Caco-2 (cell line): Measurements from ENCODE around the gene KIF4B. TPM values are rescaled to one million over a fixed set of nuclear protein-coding genes. Genes with fewer than 3 reads are reported as not detected.

Experiments used
- BruUV-seq: library from RNA; stranded (reverse); fragments of 400-500 nt; replicated peaks from 2 replicates; lab custom pipeline; 2021; lab: Mats Ljungman, UMichigan
- CTCF ChIA-PET: fragments of 300-600 bp; sonication (Branson Sonifier 250); formaldehyde crosslinking; loops from one replicate; lab custom pipeline; 2022; ENCODE audit warnings: antibody characterized with exemption; lab: Charles Lee
- POLR2A ChIA-PET: fragments of 300-600 bp; sonication (Branson Sonifier 250); formaldehyde crosslinking; loops from one replicate; lab custom pipeline; 2022; ENCODE audit warnings: antibody characterized with exemption; lab: Charles Lee
- DNase-seq, 2 experiments: peaks; one replicate each; pipeline versions ENCODE4 v3.0.0 to v3.0.0-alpha.2; 2020 to 2022
- H3K27me3 ChIP-seq: replicated peaks from 2 replicates; pipeline ENCODE4 v1.6.0; 2011; ENCODE audit warnings: low read length; ENCODE audit not compliant: control insufficient read depth, insufficient read depth
- H3K36me3 ChIP-seq: 2 replicates; pipeline ENCODE4 v1.5.1; 2011; ENCODE audit warnings: low read length; ENCODE audit not compliant: control insufficient read depth, insufficient read depth
- H3K4me1 ChIP-seq: fragments of 250-450 bp; sonication (Bioruptor Pico); 2 replicates; pipeline ENCODE4 v1.5.1; 2020; ENCODE audit warnings: mild to moderate bottlenecking
- H3K4me3 ChIP-seq: 2 replicates; pipeline ENCODE4 v1.5.1; 2011; ENCODE audit warnings: low read depth, mild to moderate bottlenecking, control low read depth, low read length
- H3K9me3 ChIP-seq: fragments of 250-450 bp; sonication (Bioruptor Pico); 2 replicates; pipeline ENCODE4 v1.5.1; 2020; ENCODE audit warnings: mild to moderate bottlenecking, moderate library complexity
- H3K27ac Mint-ChIP-seq: one replicate; pipeline ENCODE4 v1.8.0; 2022; ENCODE audit warnings: mixed read lengths; ENCODE audit not compliant: unreplicated experiment
- H3K27me3 Mint-ChIP-seq: one replicate; pipeline ENCODE4 v1.8.0; 2022; ENCODE audit warnings: mixed read lengths; ENCODE audit not compliant: insufficient read depth, unreplicated experiment
- H3K36me3 Mint-ChIP-seq: one replicate; pipeline ENCODE4 v1.8.0; 2022; ENCODE audit warnings: mild to moderate bottlenecking, mixed read lengths; ENCODE audit not compliant: insufficient read depth, unreplicated experiment
- H3K4me1 Mint-ChIP-seq: one replicate; pipeline ENCODE4 v1.8.0; 2022; ENCODE audit warnings: low read depth, mixed read lengths; ENCODE audit not compliant: unreplicated experiment
- H3K4me3 Mint-ChIP-seq: one replicate; pipeline ENCODE4 v1.8.0; 2022; ENCODE audit warnings: mild to moderate bottlenecking, moderate library complexity, mixed read lengths; ENCODE audit not compliant: unreplicated experiment
- H3K9me3 Mint-ChIP-seq: one replicate; pipeline ENCODE4 v1.8.0; 2022; ENCODE audit warnings: mixed read lengths; ENCODE audit not compliant: unreplicated experiment
- CTCF ChIP-seq, 2 experiments: fragments of 200-600 bp in 1 of 2; IDR thresholded peaks; 1 replicate in 1 of 2; 2 replicates in 1 of 2; pipeline versions ENCODE4 v1.5.1 to v1.8.0; 2011 to 2022; ENCODE audit warnings: antibody characterized with exemption in 1 of 2, control low read depth in 1 of 2, inconsistent platforms in 1 of 2, low read depth in 1 of 2, low read length in 1 of 2, mild to moderate bottlenecking in 1 of 2, moderate library complexity in 1 of 2; ENCODE audit not compliant: insufficient read depth in 1 of 2, severe bottlenecking in 1 of 2, unreplicated experiment in 1 of 2
- intact Hi-C: fragments of 100-400 bp; cut with micrococcal nuclease; formaldehyde crosslinking; loops from one replicate; pipeline ENCODE4 v1.10.0; 2022; ENCODE audit not compliant: unreplicated experiment
- total RNA-seq: library from RNA; stranded (reverse); gene quantifications from 2 replicates; pipeline ENCODE4 v1.2.3, GENCODE V29; 2022

KIF4B gene
- total RNA-seq, 1 experiment from 2014 or later: 0.14 TPM

GRCh38 chr5:154995679-154996078, 17.9 kb upstream of the KIF4B start:
- H3K27me3 Mint-ChIP-seq: no peaks in the 10 kb centered on the region
- no peaks in the 10 kb centered on the region for H3K4me1 Mint-ChIP-seq
- H3K36me3 ChIP-seq: no peaks in the 10 kb centered on the region
- ChIA-PET CTCF (interaction anchor here (1.4 to 2.5 kb wide), 2 partner anchors 20 to 23 kb away, joined by 3 to 10 read pairs; no protein-coding TSS in a partner anchor), POLR2A (no interaction called here)
- no peak for DNase-seq
- no peaks in the 10 kb centered on the region for H3K9me3 ChIP-seq
- peak in 1 of 2 experiments; percentile 24 for TF ChIP-seq CTCF (IDR thresholded peaks at IDR 0.05; ENCODE audit: insufficient read depth in 1 of 2, low read depth in 1 of 2, low read length in 1 of 2, severe bottlenecking in 1 of 2, unreplicated experiment in 1 of 2)
- H3K4me3 Mint-ChIP-seq: no peak overlapping the region
- H3K27ac Mint-ChIP-seq: no peak overlapping the region
- H3K4me1 ChIP-seq: no peaks in the 10 kb centered on the region
- intact Hi-C loops: loop anchor here (2.0 kb wide), 1 partner anchor 23 kb away; no protein-coding TSS in a partner anchor
- no peaks in the 10 kb centered on the region for H3K9me3 Mint-ChIP-seq
- no peaks in the 10 kb centered on the region for H3K27me3 ChIP-seq
- H3K4me3 ChIP-seq: no peak overlapping the region
- no peaks in the 10 kb centered on the region for H3K36me3 Mint-ChIP-seq
- no TSS peak for BruUV-seq

GRCh38 chr5:154997746-154998145, 15.8 kb upstream of the KIF4B start:
- no peaks in the 10 kb centered on the region for H3K4me1 Mint-ChIP-seq
- no peaks in the 10 kb centered on the region for H3K9me3 Mint-ChIP-seq
- intact Hi-C loops: no loop called here
- no peak overlapping the region for H3K4me3 Mint-ChIP-seq
- Histone ChIP-seq H3K4me3 (no peak overlapping the region), H3K36me3 (no peaks in the 10 kb centered on the region), H3K9me3 (no peaks in the 10 kb centered on the region), H3K27me3 (no peaks in the 10 kb centered on the region), H3K4me1 (no peaks in the 10 kb centered on the region)
- CTCF ChIA-PET: no interaction called here
- H3K27ac Mint-ChIP-seq: no peak overlapping the region
- no peaks in the 10 kb centered on the region for H3K27me3 Mint-ChIP-seq
- DNase-seq: no peak
- POLR2A ChIA-PET: no interaction called here
- H3K36me3 Mint-ChIP-seq: no peaks in the 10 kb centered on the region
- BruUV-seq: no TSS peak
- no peak for TF ChIP-seq CTCF (IDR thresholded peaks at IDR 0.05; ENCODE audit: insufficient read depth in 1 of 2, low read depth in 1 of 2, low read length in 1 of 2, severe bottlenecking in 1 of 2, unreplicated experiment in 1 of 2)

- Histone ChIP-seq H3K27me3 (no peaks in the 10 kb centered on the region), H3K36me3 (no peaks in the 10 kb centered on the region), H3K4me1 (no peaks in the 10 kb centered on the region), H3K4me3 (no peak overlapping the region), H3K9me3 (no peaks in the 10 kb centered on the region)
- no peaks in the 10 kb centered on the region for H3K9me3 Mint-ChIP-seq
- DNase-seq: no peak
- CTCF ChIA-PET: no interaction called here
- no peak overlapping the region for H3K27ac Mint-ChIP-seq
- no peaks in the 10 kb centered on the region for H3K27me3 Mint-ChIP-seq
- H3K4me1 Mint-ChIP-seq: no peaks in the 10 kb centered on the region
- no peak for TF ChIP-seq CTCF (IDR thresholded peaks at IDR 0.05; ENCODE audit: insufficient read depth in 1 of 2, low read depth in 1 of 2, low read length in 1 of 2, severe bottlenecking in 1 of 2, unreplicated experiment in 1 of 2)
- H3K4me3 Mint-ChIP-seq: no peak overlapping the region
- intact Hi-C loops: no loop called here
- no peaks in the 10 kb centered on the region for H3K36me3 Mint-ChIP-seq
- POLR2A ChIA-PET: no interaction called here
- BruUV-seq: no TSS peak
Measured at GRCh38 chr5:154999865-155000264, 13.7 kb upstream of the KIF4B start.
